WTC11 (cell line): ENCODE measurements around the gene RGMA.

Experiments used
- ATF2 ChIP-seq: sonication (generic); formaldehyde crosslinking; IDR thresholded peaks from 2 replicates; pipeline ENCODE4 v1.8.1; 2022; ENCODE audit warnings: low read depth, missing genetic modification reagents, borderline replicate concordance
- CTCF ChIP-seq: fragments of 200-600 bp; IDR thresholded peaks from 2 replicates; pipeline ENCODE4 v1.8.0; 2022; ENCODE audit warnings: antibody characterized with exemption
- ESRRA ChIP-seq: sonication (generic); formaldehyde crosslinking; IDR thresholded peaks from 2 replicates; pipeline ENCODE4 v1.8.1; 2022; ENCODE audit warnings: mild to moderate bottlenecking, missing genetic modification reagents, borderline replicate concordance
- JUN ChIP-seq: sonication (generic); formaldehyde crosslinking; IDR thresholded peaks from 2 replicates; pipeline ENCODE4 v1.8.0; 2023; ENCODE audit warnings: mild to moderate bottlenecking, missing genetic modification reagents
- SMAD3 ChIP-seq: sonication (generic); formaldehyde crosslinking; IDR thresholded peaks from 2 replicates; pipeline ENCODE4 v1.8.0; 2022; ENCODE audit warnings: missing genetic modification reagents, mild to moderate bottlenecking, borderline replicate concordance
- TF ChIP-seq, protein P1 (sequence below): sonication (generic); formaldehyde crosslinking; IDR thresholded peaks from 2 replicates; pipeline ENCODE4 v1.8.0; 2022; ENCODE audit warnings: mild to moderate bottlenecking, missing genetic modification reagents
- TF ChIP-seq, protein P2 (sequence below): sonication (generic); formaldehyde crosslinking; IDR thresholded peaks from 2 replicates; pipeline ENCODE4 v1.8.1; 2023; ENCODE audit warnings: mild to moderate bottlenecking, moderate library complexity, missing genetic modification reagents
- TF ChIP-seq, protein P3 (sequence below): sonication (generic); formaldehyde crosslinking; IDR thresholded peaks from 2 replicates; pipeline ENCODE4 v1.8.1; 2023; ENCODE audit warnings: mild to moderate bottlenecking, missing genetic modification reagents

DNA sequence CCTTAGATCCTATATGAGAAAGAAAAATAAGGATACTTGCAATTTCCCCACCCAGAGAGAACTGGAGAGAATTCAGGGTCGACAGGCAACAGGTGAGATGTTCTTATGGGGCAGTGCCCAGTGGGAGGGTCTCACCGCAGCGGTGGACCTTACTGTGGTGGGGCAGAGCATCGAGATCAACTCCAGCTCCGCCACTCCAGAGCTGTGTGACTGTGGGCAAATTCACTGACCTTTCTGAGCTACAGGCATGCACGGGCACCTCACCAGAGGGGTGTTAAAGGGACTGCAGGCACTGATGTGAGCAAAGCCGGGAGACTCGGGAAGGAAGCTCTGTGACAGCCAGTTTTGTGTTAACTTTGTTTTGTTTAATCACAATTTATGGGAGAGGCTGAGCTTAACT, 30.9 kb downstream of the RGMA start:
- no peak for TF ChIP-seq CTCF
- no peak for TF ChIP-seq ESRRA (CRISPR knock-in tag)
- TF ChIP-seq, protein P1, sequence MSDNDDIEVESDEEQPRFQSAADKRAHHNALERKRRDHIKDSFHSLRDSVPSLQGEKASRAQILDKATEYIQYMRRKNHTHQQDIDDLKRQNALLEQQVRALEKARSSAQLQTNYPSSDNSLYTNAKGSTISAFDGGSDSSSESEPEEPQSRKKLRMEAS (CRISPR knock-in tag) = no peak
- TF ChIP-seq JUN = no peak
- no peak for TF ChIP-seq SMAD3 (CRISPR knock-in tag)
- TF ChIP-seq ATF2 (CRISPR knock-in tag) = no peak
- TF ChIP-seq, protein P2, sequence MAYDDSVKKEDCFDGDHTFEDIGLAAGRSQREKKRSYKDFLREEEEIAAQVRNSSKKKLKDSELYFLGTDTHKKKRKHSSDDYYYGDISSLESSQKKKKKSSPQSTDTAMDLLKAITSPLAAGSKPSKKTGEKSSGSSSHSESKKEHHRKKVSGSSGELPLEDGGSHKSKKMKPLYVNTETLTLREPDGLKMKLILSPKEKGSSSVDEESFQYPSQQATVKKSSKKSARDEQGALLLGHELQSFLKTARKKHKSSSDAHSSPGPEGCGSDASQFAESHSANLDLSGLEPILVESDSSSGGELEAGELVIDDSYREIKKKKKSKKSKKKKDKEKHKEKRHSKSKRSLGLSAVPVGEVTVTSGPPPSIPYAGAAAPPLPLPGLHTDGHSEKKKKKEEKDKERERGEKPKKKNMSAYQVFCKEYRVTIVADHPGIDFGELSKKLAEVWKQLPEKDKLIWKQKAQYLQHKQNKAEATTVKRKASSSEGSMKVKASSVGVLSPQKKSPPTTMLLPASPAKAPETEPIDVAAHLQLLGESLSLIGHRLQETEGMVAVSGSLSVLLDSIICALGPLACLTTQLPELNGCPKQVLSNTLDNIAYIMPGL = no peak
- TF ChIP-seq, protein P3, sequence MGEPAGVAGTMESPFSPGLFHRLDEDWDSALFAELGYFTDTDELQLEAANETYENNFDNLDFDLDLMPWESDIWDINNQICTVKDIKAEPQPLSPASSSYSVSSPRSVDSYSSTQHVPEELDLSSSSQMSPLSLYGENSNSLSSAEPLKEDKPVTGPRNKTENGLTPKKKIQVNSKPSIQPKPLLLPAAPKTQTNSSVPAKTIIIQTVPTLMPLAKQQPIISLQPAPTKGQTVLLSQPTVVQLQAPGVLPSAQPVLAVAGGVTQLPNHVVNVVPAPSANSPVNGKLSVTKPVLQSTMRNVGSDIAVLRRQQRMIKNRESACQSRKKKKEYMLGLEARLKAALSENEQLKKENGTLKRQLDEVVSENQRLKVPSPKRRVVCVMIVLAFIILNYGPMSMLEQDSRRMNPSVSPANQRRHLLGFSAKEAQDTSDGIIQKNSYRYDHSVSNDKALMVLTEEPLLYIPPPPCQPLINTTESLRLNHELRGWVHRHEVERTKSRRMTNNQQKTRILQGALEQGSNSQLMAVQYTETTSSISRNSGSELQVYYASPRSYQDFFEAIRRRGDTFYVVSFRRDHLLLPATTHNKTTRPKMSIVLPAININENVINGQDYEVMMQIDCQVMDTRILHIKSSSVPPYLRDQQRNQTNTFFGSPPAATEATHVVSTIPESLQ (CRISPR knock-in tag) = no peak
